Esophagus muscularis mucosa (tissue), 4 donors: ENCODE measurements around the gene C11orf68. TPM values are rescaled to one million over a fixed set of nuclear protein-coding genes. Genes with fewer than 3 reads are reported as not detected.
A peak's percentile ranks its signal among the peaks of the same experiment; 100 is the strongest.

Experiments
- DNase-seq: peaks from one replicate; pipeline ENCODE4 v3.0.0-alpha.2; 2017; ENCODE audit errors: extremely low spot score
- H3K27ac ChIP-seq, 4 donors: fragments of 200-600 bp; sonication (generic); replicated peaks in 1 of 4; 1 replicate in 3 of 4; 2 replicates in 1 of 4; pipeline ENCODE4 v1.5.1; 2016 to 2019; ENCODE audit warnings: mild to moderate bottlenecking in 1 of 4
- H3K27me3 ChIP-seq, 4 donors: fragments of 200-600 bp; sonication (generic); one replicate each; pipeline versions ENCODE4 v1.5.1 to v1.6.0; 2016 to 2019
- H3K36me3 ChIP-seq, 4 donors: fragments of 200-600 bp; sonication (generic); one replicate each; pipeline ENCODE4 v1.5.1; 2016 to 2019
- H3K4me1 ChIP-seq, 4 donors: fragments of 200-600 bp; sonication (generic); one replicate each; pipeline ENCODE4 v1.5.1; 2016 to 2019
- H3K4me3 ChIP-seq, 4 donors: fragments of 200-600 bp; sonication (generic); 1 replicate in 2 of 4; 2 replicates in 2 of 4; pipeline ENCODE4 v1.5.1; 2016 to 2019; ENCODE audit warnings: mild to moderate bottlenecking in 4 of 4, moderate library complexity in 1 of 4
- H3K9me3 ChIP-seq, 4 donors: fragments of 200-600 bp; sonication (generic); 1 replicate in 3 of 4; 2 replicates in 1 of 4; pipeline ENCODE4 v1.5.1; 2016 to 2019
- CTCF ChIP-seq, 3 experiments: fragments of 200-600 bp in 2 of 3; fragments of 450-650 bp in 1 of 3; sonication (generic) in 2 of 3; IDR thresholded peaks; one replicate each; pipeline ENCODE4 v1.5.1; 2017 to 2019; ENCODE audit warnings: antibody characterized with exemption in 3 of 3, mild to moderate bottlenecking in 2 of 3, moderate library complexity in 1 of 3
- EP300 ChIP-seq: sonication (generic); formaldehyde crosslinking; IDR thresholded peaks from one replicate; pipeline ENCODE4 v1.6.1; 2017; ENCODE audit warnings: antibody characterized with exemption
- POLR2A ChIP-seq: fragments of 450-650 bp; IDR thresholded peaks from one replicate; pipeline ENCODE4 v1.6.1; 2017; ENCODE audit warnings: antibody characterized with exemption, moderate library complexity, mild to moderate bottlenecking, low read depth
- POLR2AphosphoS5 ChIP-seq, 2 donors: sonication (generic); formaldehyde crosslinking; IDR thresholded peaks; one replicate each; pipeline ENCODE4 v1.6.1; 2017; ENCODE audit warnings: antibody characterized with exemption in 2 of 2
- WGBS: methylation state at CpG from one replicate; pipeline ENCODE4 v1.1.5; 2018; 5-methylcytosine and 5-hydroxymethylcytosine counted together
- intact Hi-C: fragments of 100-400 bp; cut with DNase I; formaldehyde crosslinking; loops from one replicate; pipeline ENCODE4 v1.15.1; 2023
- total RNA-seq, 4 donors: library from RNA; depleted of rRNA; stranded (reverse); fragments of >200 nt; gene quantifications; one replicate each; pipeline versions ENCODE4 v1.1.0 to v1.2.1, GENCODE V29; 2016

Gene C11orf68
- total RNA-seq, 4 donors from 2014 or later, result 18.2 to 56.0 (median 28.0) TPM

GRCh38 chr11:65883786-65884715, 34.8 kb downstream of the C11orf68 start:
- no peak for DNase-seq
- peak overlapping the region; percentile 5 to 57 (median 46) for H3K27ac ChIP-seq

GRCh38 chr11:65883058-65883761, 35.7 kb downstream of the C11orf68 start:
- Histone ChIP-seq H3K4me3 (no peak overlapping the region), H3K4me1 (peaks cover 15 to 39% (median 28%) of the 10 kb centered on the region in 4 donors), H3K36me3 (peaks cover 8 to 48% (median 44%) of the 10 kb centered on the region in 4 donors), H3K9me3 (no peaks in the 10 kb centered on the region), H3K27ac (no peak overlapping the region), H3K27me3 (no peaks in the 10 kb centered on the region)
- WGBS, result 87% methylated on average over 13 of the region's 13 CpGs
- intact Hi-C loops, result no loop called here
- TF ChIP-seq POLR2A, result no peak
- no peak for TF ChIP-seq CTCF (IDR thresholded peaks at IDR 0.05)
- no peak for TF ChIP-seq EP300
- TF ChIP-seq POLR2AphosphoS5 (IDR thresholded peaks at IDR 0.05), result no peak
- no peak for DNase-seq

More at GRCh38 chr11:65883786-65884715, 34.8 kb downstream of the C11orf68 start:
- Histone ChIP-seq H3K27me3 (no peaks in the 10 kb centered on the region), H3K36me3 (peaks cover 8 to 48% (median 44%) of the 10 kb centered on the region in 4 donors), H3K4me3 (no peak overlapping the region), H3K4me1 (peaks cover 15 to 43% (median 33%) of the 10 kb centered on the region in 4 donors), H3K9me3 (no peaks in the 10 kb centered on the region)
- WGBS, result 83% methylated on average over 20 of the region's 28 CpGs
- TF ChIP-seq CTCF (IDR thresholded peaks at IDR 0.05) (no peak), POLR2AphosphoS5 (IDR thresholded peaks at IDR 0.05) (no peak), EP300 (no peak), POLR2A (no peak)
- intact Hi-C loops, result loop anchor here (1.0 kb wide), 1 partner anchor 103 kb away; no protein-coding TSS in a partner anchor

GRCh38 chr11:65882120-65883057, 36.5 kb downstream of the C11orf68 start:
- no peak for TF ChIP-seq EP300
- no peak for TF ChIP-seq CTCF (IDR thresholded peaks at IDR 0.05)
- no peak for TF ChIP-seq POLR2AphosphoS5 (IDR thresholded peaks at IDR 0.05)
- TF ChIP-seq POLR2A, result no peak
- no peak overlapping the region for H3K4me3 ChIP-seq
- H3K36me3 ChIP-seq, result peaks cover 8 to 48% (median 44%) of the 10 kb centered on the region in 4 donors
- WGBS, result 87% methylated on average over 19 of the region's 30 CpGs
- H3K4me1 ChIP-seq, result peaks cover 10 to 31% (median 21%) of the 10 kb centered on the region in 4 donors
- H3K27me3 ChIP-seq, result no peaks in the 10 kb centered on the region
- no peak overlapping the region for H3K27ac ChIP-seq
- intact Hi-C loops, result no loop called here
- DNase-seq, result no peak
- H3K9me3 ChIP-seq, result no peaks in the 10 kb centered on the region

- H3K36me3 ChIP-seq, result peaks cover 8 to 42% (median 37%) of the 10 kb centered on the region in 4 donors
- DNase-seq, result no peak
- peaks cover 5 to 19% (median 12%) of the 10 kb centered on the region in 4 donors for H3K4me1 ChIP-seq
- TF ChIP-seq CTCF (IDR thresholded peaks at IDR 0.05), result no peak
- no peak for TF ChIP-seq EP300
- TF ChIP-seq POLR2A, result no peak
- TF ChIP-seq POLR2AphosphoS5 (IDR thresholded peaks at IDR 0.05), result no peak
- no peaks in the 10 kb centered on the region for H3K9me3 ChIP-seq
- H3K4me3 ChIP-seq, result no peak overlapping the region
- no peaks in the 10 kb centered on the region for H3K27me3 ChIP-seq
- intact Hi-C loops, result no loop called here
- H3K27ac ChIP-seq, result no peak overlapping the region
- WGBS, result 61% methylated on average over 7 of the region's 7 CpGs
Measured at GRCh38 chr11:65880844-65881421, 37.9 kb downstream of the C11orf68 start.
